Endothelial cell of umbilical vein (primary cell): Measurements from ENCODE around the gene SRCIN1. TPM values are rescaled to one million over a fixed set of nuclear protein-coding genes. Genes with fewer than 3 reads are reported as not detected.

Source experiments
- Bru-seq: library from RNA; stranded (reverse); fragments of 400-500 nt; gene quantifications from one replicate; lab custom pipeline; 2021; lab: Mats Ljungman, UMichigan
- BruChase-seq, 2 experiments: library from RNA; stranded (reverse); fragments of 400-500 nt; gene quantifications; one replicate each; lab custom pipeline; 2021; lab: Mats Ljungman, UMichigan
- BruUV-seq: library from RNA; stranded (reverse); fragments of 400-500 nt; replicated peaks from 2 replicates; lab custom pipeline; 2021; lab: Mats Ljungman, UMichigan
- CTCF ChIA-PET: fragments of 300-600, 350-600 bp; sonication (Branson Sonifier 250); formaldehyde crosslinking; loops from one replicate; lab custom pipeline; 2021; ENCODE audit warnings: antibody characterized with exemption, inconsistent platforms; lab: Charles Lee
- POLR2A ChIA-PET: fragments of 300-600, 350-600 bp; sonication (Branson Sonifier 250); formaldehyde crosslinking; loops from one replicate; lab custom pipeline; 2021; ENCODE audit warnings: antibody characterized with exemption, inconsistent platforms; lab: Charles Lee
- DNase-seq: peaks from one replicate; pipeline ENCODE4 v3.0.0-alpha.2; 2011; ENCODE audit warnings: low read depth, low spot score
- FAIRE-seq: peaks from 2 replicates; lab custom pipeline; 2011; peaks lifted over from hg19 to GRCh38; lab: Jason Lieb, UNC
- H2AFZ ChIP-seq: 2 replicates; pipeline ENCODE4 v1.6.0; 2012; ENCODE audit warnings: low read depth, low read length, control low read depth, inconsistent platforms
- H3K27ac ChIP-seq: 2 replicates; pipeline ENCODE4 v1.5.1; 2011; ENCODE audit warnings: low read depth, mild to moderate bottlenecking, control low read depth, low read length, moderate library complexity; ENCODE audit not compliant: insufficient read depth
- H3K27me3 ChIP-seq, 2 experiments: 2 replicates each; pipeline versions ENCODE4 v1.6.0 to v1.6.1; 2011; ENCODE audit warnings: low read length in 2 of 2, mixed read lengths in 1 of 2; ENCODE audit not compliant: control insufficient read depth in 2 of 2, insufficient read depth in 2 of 2
- H3K36me3 ChIP-seq, 2 experiments: 2 replicates in 1 of 2; 3 replicates in 1 of 2; pipeline ENCODE4 v1.5.1; 2011; ENCODE audit warnings: low read length in 2 of 2, mild to moderate bottlenecking in 1 of 2, moderate library complexity in 1 of 2; ENCODE audit not compliant: control insufficient read depth in 2 of 2, insufficient read depth in 2 of 2; ENCODE audit errors: extremely low read depth in 1 of 2
- H3K4me1 ChIP-seq: 3 replicates; pipeline ENCODE4 v1.5.1; 2011; ENCODE audit warnings: mild to moderate bottlenecking, low read length; ENCODE audit not compliant: control insufficient read depth, insufficient read depth; ENCODE audit errors: extremely low read depth
- H3K4me2 ChIP-seq: 2 replicates; pipeline ENCODE4 v1.6.1; 2011; ENCODE audit warnings: low read length, control low read depth, mixed read lengths; ENCODE audit not compliant: insufficient read depth
- H3K4me3 ChIP-seq, 3 experiments: fragments of 200-600 bp in 1 of 3; sonication (generic), shearing (Covaris generic) in 1 of 3; replicated peaks in 1 of 3; 2 replicates each; pipeline ENCODE4 v1.5.1; 2011 to 2016; ENCODE audit warnings: control low read depth in 3 of 3, low read length in 3 of 3, mild to moderate bottlenecking in 2 of 3, inconsistent platforms in 1 of 3, low read depth in 1 of 3, moderate library complexity in 1 of 3; ENCODE audit not compliant: insufficient read depth in 1 of 3
- H3K79me2 ChIP-seq: 2 replicates; pipeline ENCODE4 v1.6.0; 2012; ENCODE audit warnings: low read length, inconsistent platforms; ENCODE audit not compliant: control insufficient read depth, insufficient read depth
- H3K9ac ChIP-seq: replicated peaks from 2 replicates; pipeline ENCODE3; 2011; ENCODE audit warnings: low read length, control low read depth; ENCODE audit not compliant: insufficient read depth; ENCODE audit errors: extremely low read depth
- H3K9me1 ChIP-seq: replicated peaks from 3 replicates; pipeline ENCODE4 v1.6.0; 2011; ENCODE audit warnings: mild to moderate bottlenecking, low read length; ENCODE audit not compliant: control insufficient read depth, insufficient read depth; ENCODE audit errors: extremely low read depth
- H3K9me3 ChIP-seq: replicated peaks from 2 replicates; pipeline ENCODE4 v1.5.1; 2012; ENCODE audit warnings: low read length, inconsistent platforms; ENCODE audit not compliant: control insufficient read depth, insufficient read depth
- H4K20me1 ChIP-seq: replicated peaks from 2 replicates; pipeline ENCODE3; 2011; ENCODE audit warnings: mild to moderate bottlenecking, low read length; ENCODE audit not compliant: control insufficient read depth, insufficient read depth; ENCODE audit errors: extremely low read depth
- EZH2 ChIP-seq: IDR thresholded peaks from 2 replicates; pipeline ENCODE4 v1.6.1; 2012; ENCODE audit warnings: borderline replicate concordance, low read depth, mild to moderate bottlenecking, moderate library complexity, low read length, inconsistent platforms; ENCODE audit not compliant: severe bottlenecking
- dilution Hi-C: fragments of 300-500 bp; cut with MboI; formaldehyde crosslinking; loops from one replicate; pipeline ENCODE4 v1.15.0; 2019; ENCODE audit warnings: low sequenced_read_pairs; ENCODE audit not compliant: extremely low pct_ligation_motif_present
- intact Hi-C: fragments of 100-400 bp; cut with micrococcal nuclease; formaldehyde crosslinking; loops from one replicate; pipeline ENCODE4 v1.10.0; 2022
- long read RNA-seq: library from polyadenylated mRNA; stranded (forward); transcript quantifications from one replicate; pipeline ENCODE4 v2.0.0, GENCODE V29; 2021
- polyA minus RNA-seq, 3 experiments: library from RNA; depleted of rRNA, polyadenylated mRNA; stranded (reverse); fragments of >200 nt; gene quantifications; 1 replicate in 1 of 3; 2 replicates in 2 of 3; pipeline ENCODE4 v1.2.3, GENCODE V29; 2011
- polyA plus RNA-seq, 4 experiments: library from polyadenylated mRNA; depleted of rRNA in 3 of 4; stranded (reverse) in 3 of 4; unstranded in 1 of 4; fragments of >200 nt; gene quantifications; 2 replicates each; pipeline versions ENCODE4 v1.2.1 to v1.2.3, GENCODE V29; 2011 to 2012; ENCODE audit warnings: missing spikeins in 1 of 4
- total RNA-seq: library from RNA; stranded (reverse); gene quantifications from 2 replicates; pipeline ENCODE4 v1.2.3, GENCODE V29; 2021
- TF ChIP-seq, protein P1 (sequence below), 2 donors: IDR thresholded peaks; 1 replicate in 1 of 2; 2 replicates in 1 of 2; pipeline ENCODE4 v1.5.1; 2011; ENCODE audit warnings: low read length in 2 of 2, mild to moderate bottlenecking in 2 of 2, moderate library complexity in 2 of 2, control low read depth in 1 of 2, inconsistent platforms in 1 of 2, low read depth in 1 of 2; ENCODE audit not compliant: insufficient read depth in 1 of 2; ENCODE audit errors: extremely low read depth in 1 of 2

Gene SRCIN1
- total RNA-seq (0.12 and 0.35 TPM in 2 replicates), polyA plus RNA-seq (0.15 and 0.37 TPM in 2 replicates), polyA minus RNA-seq (0.19 and 0.32 TPM in 2 replicates), Bru-seq, nascent RNA (percentile 9 among the genes with signal in this experiment), BruChase-seq, experiment 1, labeled RNA remaining after a 6-hour chase (percentile 3 among the genes with signal in this experiment), BruChase-seq, experiment 2, labeled RNA remaining after a 2-hour chase (percentile 9 among the genes with signal in this experiment)
- polyA plus RNA-seq (2011; cell fraction: cytosol; rRNA removed): 0.04 TPM in 2 replicates
- polyA plus RNA-seq (2011; cell fraction: nucleus; rRNA removed): 0.24 and 0.29 TPM in 2 replicates
- polyA plus RNA-seq (2012): 0.08 and 0.37 TPM in 2 replicates
- polyA minus RNA-seq (2011; cell fraction: cytosol; rRNA and poly(A)+ RNA removed): 1.3 TPM
- polyA minus RNA-seq (2011; cell fraction: nucleus; rRNA and poly(A)+ RNA removed): 0.43 TPM in 1 of 2 replicates, not detected in the other
- long read RNA-seq: 0 reads

- Histone ChIP-seq H3K4me3 (peak within 1 kb of the TSS in 2 of 3 experiments; percentile 41 to 58), H3K9ac (peak within 1 kb of the TSS; percentile 27), H3K4me1 (no peaks in the 10 kb centered on the region), H3K9me1 (no peaks in the 10 kb centered on the region), H3K4me2 (peak within 1 kb of the TSS; percentile 21), H2AFZ (peak within 1 kb of the TSS; percentile 80), H3K79me2 (no peaks in the 10 kb centered on the region), H3K27me3 (peaks cover 28 to 36% of the 10 kb centered on the region in 2 experiments), H3K27ac (no peak within 1 kb of the TSS), H4K20me1 (no peaks in the 10 kb centered on the region), H3K9me3 (no peaks in the 10 kb centered on the region), H3K36me3 (no peaks in the 10 kb centered on the region)
- dilution Hi-C loops (no loop called here), intact Hi-C loops (loop anchor here (5.0 kb wide), 1 partner anchor 61 kb away; no protein-coding TSS in a partner anchor)
- ChIA-PET POLR2A (no interaction called here), CTCF (interaction anchor here (0.8 to 4.5 kb wide), 6 partner anchors 11 to 58 kb away, joined by 3 to 31 read pairs (median 4); no protein-coding TSS in a partner anchor)
- TF ChIP-seq, protein P1, sequence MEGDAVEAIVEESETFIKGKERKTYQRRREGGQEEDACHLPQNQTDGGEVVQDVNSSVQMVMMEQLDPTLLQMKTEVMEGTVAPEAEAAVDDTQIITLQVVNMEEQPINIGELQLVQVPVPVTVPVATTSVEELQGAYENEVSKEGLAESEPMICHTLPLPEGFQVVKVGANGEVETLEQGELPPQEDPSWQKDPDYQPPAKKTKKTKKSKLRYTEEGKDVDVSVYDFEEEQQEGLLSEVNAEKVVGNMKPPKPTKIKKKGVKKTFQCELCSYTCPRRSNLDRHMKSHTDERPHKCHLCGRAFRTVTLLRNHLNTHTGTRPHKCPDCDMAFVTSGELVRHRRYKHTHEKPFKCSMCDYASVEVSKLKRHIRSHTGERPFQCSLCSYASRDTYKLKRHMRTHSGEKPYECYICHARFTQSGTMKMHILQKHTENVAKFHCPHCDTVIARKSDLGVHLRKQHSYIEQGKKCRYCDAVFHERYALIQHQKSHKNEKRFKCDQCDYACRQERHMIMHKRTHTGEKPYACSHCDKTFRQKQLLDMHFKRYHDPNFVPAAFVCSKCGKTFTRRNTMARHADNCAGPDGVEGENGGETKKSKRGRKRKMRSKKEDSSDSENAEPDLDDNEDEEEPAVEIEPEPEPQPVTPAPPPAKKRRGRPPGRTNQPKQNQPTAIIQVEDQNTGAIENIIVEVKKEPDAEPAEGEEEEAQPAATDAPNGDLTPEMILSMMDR (IDR thresholded peaks at IDR 0.05; ENCODE audit: extremely low read depth in 1 of 2, insufficient read depth in 1 of 2, low read depth in 1 of 2, low read length in 2 of 2): peak; percentile 96 to 99
- no peak for TF ChIP-seq EZH2
- no TSS peak for BruUV-seq
- FAIRE-seq (no peak), DNase-seq (no peak)
Observed at GRCh38 chr17:38605841-38606645, at the start of gene SRCIN1. Gene SRCIN1 (minus strand): TSS chr17:38605952. CDS start chr17:38605705, 247 bp downstream.
